Measurements from ENCODE around the gene CCDC9B.

The CCDC9B gene

DNA sequence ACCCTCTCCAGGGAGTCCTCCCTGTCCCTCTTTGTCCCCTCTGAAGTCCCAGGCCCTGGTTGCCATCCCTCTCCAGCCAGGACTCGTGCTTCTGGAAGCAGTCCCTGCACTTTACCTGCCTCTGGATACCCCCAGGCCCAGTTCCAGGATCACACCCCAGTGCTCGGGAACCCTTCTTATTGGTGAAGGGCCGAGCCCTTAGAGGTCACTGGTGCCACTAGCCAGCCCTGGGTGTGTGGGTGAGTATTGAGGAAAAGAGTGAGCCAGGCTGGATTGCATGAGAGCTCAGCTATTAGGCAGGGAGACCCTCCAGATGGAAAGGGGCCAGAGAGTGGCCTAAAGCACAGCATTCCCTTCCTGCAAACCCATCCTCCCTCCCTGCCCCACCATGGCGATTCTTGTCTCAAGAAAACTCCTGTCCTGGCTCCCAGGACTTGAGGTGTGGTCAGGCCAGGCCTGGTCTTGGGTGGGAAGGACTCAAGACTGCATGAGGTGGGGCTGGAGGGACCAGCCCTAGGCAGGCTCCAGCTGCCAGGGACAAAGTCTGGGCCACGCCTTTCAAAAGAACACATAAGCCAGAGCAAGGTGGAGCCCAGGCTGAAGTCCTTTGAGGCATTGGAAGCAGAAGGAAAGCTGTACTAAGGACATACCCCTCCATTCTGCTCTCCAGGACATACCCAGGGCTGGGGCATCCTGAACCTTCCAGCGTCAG lies 5.3 kb upstream of the CCDC9B start:
- DNase-seq (ENCODE audit: low read depth, low spot score): no peak

DNA sequence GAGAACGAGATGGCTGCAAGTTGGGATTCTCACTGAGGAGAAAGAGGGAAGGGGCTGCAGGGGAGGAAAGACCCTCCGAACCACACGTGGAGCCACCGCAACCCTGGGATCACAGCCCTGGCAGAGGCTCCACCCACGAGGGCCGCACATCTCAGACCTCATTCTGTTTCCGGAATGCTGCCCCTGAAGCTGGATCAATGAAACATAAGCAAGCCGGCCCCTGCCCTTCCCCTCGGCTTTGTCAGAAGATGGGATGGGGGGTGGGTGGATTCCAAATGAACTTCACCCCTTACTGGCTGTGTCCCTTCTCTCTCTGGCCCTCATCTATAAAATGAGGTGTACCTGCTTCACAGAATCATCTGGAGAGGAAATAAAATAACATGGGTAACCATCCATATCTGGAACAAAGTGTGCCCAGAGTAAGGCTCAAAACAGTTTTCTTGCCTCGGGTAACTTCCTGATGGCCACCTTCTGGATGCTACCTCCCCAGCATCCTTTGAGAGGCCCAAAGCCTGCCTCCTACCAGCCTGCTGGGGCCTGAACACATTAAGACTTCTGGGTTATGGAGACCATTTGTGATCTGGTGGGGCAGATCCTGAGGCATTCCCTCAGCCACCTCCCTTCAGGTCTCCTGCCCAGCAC lies 4.6 kb upstream of the CCDC9B start:
- DNase-seq (ENCODE audit: low read depth, low spot score): no peak

DNA sequence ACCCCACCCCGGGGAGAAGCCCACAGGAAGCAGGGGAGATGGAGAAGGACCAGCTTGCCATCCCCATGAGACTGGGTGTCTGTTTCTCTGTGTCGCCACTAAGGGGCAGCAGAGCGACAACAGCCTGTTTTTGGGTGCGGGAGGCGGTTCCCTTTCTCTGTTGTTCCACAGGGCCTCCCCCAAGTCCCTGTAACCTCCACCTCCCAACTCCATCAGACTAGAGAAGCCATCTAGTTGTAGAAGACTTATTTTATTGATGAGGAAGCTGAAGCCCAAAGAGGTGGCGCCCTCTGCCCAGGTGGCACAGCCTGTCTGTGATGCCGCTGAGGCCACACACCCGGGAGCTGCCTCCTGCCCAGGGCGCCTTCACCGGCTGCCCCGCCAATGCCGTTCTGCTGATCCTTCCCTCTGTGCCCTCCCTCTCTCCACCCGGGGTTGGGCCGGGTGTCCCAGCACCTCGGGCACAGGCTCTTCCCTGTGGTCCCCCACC lies 3.9 kb upstream of the CCDC9B start:
- DNase-seq (ENCODE audit: low read depth, low spot score): peak; percentile 48

DNA sequence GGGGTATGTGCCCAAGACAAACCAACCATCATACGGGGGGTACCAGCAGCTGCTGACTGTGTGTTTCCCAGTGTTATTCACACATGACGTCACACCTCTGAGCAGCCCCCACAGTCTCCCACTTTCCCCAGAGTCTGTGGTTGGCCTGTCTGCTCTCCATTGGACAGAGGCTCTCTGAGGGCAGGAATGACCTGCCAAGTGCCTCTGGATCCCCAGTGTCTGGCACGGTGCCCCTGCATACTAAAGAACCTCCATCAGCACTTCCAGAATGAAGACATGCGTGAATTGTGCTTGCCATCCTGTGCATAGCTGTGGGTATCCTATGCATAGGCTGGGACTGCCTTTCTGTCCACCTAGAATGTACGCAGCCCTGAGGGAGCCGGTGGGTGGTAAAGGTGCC lies 3.5 kb upstream of the CCDC9B start:
- no peak for DNase-seq (ENCODE audit: low read depth, low spot score)

DNA sequence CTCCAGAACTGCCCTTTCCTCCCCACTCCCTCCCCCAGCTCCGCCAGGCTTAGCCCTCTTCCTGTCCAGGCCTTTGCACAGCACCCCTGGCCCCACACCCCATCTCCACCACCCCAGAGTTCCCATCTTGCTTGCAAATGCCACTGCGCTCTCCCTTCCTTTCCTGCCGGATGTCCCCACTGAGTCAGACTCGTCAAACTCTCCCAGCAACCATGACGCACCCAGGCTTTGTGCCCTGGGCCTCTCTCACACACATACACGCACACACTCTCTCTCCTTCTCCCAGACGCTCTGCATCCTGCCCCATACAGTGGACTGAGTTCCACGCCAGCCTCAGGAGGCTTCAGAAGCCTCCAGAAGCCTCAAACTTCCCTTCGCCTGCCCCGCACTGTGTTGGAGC lies 2.8 kb upstream of the CCDC9B start:
- DNase-seq (ENCODE audit: low read depth, low spot score): no peak

DNA sequence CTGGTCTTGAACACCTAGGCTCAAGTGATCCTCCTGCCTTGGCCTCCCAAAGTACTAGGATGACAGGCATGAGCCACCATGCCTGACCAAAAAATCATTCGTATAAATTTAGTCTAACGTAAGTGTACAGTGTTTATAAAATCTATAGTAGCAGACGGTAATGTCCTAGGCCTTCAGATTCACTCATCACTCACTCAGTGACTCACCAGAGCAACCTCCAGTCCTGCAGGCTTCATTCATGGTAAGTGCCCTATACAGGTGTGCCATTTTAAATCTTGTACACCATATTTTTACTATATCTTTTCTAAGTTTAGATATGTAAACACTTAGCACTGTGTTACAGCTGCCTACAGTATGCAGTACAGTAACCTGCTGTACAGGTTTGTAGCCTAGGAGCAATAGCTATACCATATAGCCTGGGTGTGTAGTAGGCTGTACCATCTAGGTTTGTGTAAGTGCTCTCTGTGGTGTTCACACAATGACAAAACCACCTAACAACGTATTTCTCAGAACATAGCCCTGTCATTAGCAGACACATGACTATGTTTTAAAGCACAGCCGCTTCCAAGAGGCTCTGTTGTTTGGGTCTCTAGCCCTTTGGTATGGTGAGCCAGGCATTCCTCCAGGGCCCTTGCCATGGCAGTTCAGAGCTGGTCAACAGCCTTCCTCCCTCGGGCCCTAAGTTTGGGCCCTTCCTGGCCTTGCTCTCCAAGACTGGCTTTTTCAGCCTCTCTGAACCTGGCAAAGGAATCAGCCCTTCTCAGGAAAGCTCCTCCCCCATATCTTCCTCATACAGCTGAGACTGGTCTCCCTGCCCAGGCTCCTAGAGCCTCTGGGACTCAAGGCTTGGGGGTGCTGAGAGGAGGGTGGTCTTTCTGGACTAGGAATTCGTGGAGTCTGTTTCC lies 1.9 kb upstream of the CCDC9B start:
- DNase-seq (ENCODE audit: low read depth, low spot score): no peak

DNA sequence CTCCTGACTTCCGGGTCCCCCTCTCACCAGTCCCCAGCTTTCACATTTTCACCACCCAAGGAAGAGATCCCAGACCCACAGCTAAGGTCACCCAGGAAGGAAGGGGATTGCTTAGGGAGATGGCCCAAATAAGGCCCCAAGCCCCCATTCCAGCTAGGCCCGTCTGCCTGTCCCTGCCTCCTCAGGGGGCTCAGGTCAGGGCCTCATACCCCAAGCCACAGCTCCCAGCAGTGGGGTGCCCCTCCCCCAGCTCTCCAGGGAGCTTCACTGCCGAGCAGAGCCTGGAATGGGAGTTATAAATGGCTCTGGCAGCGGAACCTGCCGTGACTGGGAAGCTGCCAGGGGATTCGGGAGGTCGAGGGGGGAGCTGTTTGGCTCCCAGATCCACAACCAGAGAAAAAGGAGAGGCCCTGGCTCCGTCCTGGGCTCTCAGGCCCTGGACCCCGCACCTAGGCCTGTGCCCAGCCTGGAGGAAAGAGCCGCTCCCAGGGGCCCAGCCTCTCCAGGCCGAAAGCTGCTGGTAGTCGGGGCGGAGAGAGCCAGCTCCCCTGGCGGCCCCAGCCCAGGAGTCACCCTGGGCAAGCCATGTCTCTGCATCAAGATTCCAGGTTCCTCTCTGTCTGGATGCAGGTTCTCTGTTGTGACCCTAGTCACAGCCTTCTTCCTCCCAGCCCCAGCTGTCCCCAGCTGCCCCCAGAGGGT lies 550 bp downstream of the CCDC9B start:
- DNase-seq (ENCODE audit: low read depth, low spot score): no peak

DNA sequence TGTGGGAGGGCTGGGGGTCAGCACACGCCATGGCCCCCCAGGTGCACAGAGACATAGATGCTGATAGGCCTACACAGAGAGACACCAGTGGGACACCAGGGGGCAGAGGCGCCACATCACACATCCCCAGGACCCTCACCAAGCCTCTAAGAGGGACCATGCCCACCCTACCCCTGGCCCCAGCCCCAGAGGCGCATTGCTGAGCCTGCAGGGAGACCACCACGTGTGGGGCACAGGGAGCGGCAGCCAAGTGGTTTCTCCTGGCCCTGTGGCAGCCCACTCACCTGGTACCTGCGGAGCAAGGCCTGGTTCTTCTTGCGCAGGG lies 1.2 kb downstream of the CCDC9B start:
- no peak for DNase-seq (ENCODE audit: low read depth, low spot score)

DNA sequence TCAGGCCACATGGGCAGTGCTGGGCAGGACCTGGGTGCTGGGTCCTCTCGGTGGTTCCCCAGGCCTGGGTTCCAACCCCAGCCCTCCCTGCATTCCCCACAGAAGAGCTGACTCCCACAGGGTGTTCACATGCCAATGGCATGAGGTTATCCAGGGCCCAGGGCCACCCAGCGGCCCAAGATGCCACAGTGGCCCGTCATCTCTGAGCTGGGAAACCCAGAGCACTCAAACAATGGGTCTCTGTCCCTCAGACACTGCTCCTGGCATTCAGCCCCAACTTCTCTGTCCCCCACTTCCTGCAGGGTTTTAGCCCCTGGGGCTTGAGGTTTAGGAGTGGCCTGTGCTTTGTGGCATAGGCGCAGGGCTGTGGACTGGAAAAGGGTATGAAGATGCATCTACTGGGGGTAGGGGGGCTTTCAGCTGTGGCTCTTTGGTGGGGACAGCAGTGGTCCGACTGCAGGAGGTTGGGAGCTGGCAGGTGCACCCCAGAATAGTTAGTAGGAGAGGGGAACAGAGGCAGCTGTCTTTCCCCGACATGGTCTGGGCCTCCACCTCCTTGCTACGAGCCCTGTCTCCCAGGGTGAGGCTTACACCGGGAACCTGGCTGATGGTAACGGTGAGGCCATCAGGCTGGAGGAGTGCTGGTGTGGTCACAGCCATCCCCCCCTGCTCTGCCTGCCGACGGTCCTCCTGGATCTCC lies 1.7 kb downstream of the CCDC9B start:
- DNase-seq (ENCODE audit: low read depth, low spot score): no peak

DNA sequence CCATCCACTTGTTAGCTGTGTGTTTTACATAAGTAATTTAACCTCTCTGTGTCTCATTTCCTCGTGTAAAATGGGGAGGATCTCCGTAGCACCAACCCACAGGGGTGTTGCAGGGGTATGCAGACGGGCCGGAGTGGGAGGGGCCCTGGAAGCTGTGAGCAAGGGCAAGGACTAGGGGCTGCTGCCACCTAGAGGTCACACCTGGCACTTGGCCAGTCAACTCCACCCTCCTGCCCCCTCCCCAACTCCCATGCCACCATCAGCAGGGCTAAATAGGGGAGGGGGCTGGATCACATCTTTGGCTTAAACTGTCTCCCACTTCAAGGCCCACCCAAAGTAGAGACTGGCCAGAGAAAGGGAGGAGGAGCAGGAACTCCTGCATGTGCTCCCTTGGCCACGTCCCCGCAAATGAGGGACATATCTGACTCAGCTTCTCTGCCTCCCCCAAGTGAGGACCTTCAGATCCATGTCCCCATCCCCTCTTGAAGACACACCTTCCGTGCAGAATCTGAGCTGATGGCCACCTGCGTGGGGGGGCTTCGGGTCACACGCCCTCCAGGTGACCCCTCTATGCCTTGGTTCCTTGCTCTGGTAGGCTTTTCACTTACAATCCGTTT lies 2.6 kb downstream of the CCDC9B start:
- peak; percentile 49 for DNase-seq (ENCODE audit: low read depth, low spot score)

DNA sequence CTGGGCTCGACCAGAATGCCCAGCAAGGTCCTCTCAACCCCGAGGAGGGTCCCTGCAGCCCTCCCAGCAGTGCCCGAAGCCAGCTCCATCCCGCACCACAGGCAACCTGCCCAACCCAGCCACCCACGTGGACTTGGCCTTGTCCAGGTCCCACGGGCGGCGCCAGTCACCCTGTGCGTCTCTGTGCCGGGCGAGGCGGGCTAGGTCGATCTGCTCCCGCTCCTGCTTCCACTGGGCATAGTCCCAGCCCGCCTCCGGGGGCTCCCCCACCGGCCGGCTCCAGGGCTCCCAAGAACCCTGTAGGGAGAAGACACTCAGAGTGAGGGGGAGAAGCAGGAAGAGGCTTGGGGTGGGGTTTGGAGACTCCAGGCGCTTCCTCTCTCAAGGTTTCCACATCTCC lies 3.1 kb downstream of the CCDC9B start:
- DNase-seq (ENCODE audit: low read depth, low spot score): no peak

DNA sequence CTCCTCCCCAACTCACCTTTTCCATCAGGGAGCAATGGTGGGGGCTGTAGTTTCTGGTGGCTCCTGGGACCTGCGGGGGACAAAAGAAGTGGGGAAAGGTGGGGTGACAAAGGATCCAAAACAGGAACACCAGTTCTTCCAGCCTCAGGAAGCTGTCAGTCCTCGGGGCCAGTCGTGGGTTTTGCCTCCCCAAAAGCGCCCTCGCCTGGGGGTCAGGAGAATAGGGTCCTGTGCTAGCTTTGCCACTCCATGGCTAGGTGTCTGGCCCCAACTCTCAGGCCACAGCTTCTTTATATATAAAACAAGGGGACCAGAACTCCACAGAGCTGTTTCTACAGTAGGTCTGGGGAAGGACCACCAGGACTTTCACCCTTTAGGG lies 4.0 kb downstream of the CCDC9B start:
- DNase-seq (ENCODE audit: low read depth, low spot score): no peak

DNA sequence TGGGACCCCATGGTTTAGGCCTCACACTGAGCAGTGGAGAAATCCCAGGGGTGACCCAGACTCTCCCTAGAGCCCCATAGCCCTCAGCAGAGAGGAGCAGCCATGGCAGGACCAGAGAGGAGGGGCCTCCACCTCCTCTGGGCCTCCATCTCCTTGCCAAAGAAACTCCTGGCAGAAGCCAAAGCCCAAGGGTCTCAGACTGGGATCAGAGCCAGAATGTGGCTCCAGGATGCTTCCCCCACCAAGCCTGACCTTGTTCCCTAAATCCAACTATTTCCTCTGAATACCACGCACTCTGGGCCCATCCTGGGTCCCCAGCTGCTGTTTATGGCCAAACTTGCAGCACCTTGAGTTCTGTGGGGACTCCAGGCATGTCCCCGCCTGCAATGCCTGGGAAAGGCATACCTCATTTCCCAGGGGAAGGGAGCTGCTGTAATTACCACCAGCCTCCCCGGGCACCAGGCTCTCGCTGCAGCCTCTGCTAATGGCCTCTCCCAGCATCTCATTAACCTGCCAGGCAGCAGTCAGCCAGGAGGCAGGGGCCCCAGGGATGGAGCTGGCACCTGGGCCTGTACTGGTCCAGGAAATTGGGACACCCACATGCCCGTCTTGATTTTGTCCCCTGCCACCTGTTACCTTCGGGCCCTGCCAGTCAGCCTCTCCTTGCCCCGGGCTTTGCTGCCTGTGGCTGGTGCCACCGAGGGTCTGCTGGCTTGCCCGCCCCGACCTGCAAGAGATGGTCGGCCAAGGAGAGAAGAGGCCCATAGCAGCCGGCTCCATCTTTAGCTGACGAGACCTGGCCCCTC lies 4.6 kb downstream of the CCDC9B start:
- DNase-seq (ENCODE audit: low read depth, low spot score): no peak

DNA sequence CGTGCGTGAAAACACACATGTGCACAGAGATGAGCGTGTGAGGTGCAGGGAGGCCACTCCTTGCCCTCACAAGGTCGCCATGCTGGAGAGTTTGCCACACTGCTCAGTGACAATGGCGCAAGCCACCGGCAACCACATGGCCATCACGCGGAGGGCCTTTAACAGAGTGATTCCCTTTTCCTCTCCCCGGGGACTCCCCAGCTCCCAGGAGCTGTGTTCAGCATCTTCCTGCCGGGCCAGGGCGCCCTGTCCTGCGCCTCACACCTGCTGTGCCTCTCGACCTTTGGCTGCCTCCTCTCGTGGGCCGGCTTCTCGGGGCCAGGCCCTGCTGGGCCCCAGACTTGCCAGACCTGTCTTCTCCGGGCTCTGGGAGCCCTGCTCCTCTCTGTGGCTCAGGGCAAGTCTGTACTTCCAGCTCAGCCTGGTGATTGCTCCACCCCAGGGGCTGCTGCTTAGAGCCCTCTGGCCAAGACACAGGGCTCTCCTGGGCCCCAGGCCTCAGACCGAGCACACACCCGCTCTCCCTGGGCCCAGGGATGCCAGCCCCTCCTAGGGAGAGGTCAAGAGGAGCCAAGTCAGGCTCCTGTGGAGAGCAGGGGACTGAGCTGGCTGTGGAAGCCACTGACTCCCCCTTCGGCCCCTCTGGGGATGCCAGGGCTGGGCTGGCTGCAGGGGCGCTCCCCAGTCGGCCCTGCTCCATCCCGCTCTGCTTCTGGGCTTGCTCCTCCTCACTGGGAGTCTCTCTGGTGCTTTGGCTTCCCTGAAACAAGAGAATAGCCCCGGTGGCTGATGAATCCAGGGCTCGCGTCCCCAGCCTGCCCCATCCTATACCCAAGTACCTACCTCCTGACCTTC lies 5.6 kb downstream of the CCDC9B start:
- no peak for DNase-seq (ENCODE audit: low read depth, low spot score)

DNA sequence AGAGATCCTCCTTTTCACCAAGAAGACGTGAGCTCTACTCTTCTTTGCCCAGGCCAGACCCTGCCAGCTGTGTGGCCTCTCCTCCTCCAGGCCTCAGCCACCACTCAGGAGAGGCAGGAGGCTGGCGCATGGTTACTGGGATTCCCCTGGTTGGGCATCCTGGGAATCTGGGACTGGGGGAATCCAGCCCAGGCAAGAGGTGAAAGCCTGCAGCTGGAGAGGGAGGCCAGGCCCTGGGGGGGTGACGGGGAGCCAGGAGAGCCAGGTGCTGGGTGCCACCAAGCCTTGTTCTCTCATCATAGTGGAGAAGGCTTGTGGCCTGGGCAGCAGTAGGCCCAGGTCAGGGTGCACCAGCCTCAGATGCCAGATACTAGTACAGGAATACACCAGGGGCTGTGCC lies 6.2 kb downstream of the CCDC9B start:
- DNase-seq (ENCODE audit: low read depth, low spot score): no peak

DNA sequence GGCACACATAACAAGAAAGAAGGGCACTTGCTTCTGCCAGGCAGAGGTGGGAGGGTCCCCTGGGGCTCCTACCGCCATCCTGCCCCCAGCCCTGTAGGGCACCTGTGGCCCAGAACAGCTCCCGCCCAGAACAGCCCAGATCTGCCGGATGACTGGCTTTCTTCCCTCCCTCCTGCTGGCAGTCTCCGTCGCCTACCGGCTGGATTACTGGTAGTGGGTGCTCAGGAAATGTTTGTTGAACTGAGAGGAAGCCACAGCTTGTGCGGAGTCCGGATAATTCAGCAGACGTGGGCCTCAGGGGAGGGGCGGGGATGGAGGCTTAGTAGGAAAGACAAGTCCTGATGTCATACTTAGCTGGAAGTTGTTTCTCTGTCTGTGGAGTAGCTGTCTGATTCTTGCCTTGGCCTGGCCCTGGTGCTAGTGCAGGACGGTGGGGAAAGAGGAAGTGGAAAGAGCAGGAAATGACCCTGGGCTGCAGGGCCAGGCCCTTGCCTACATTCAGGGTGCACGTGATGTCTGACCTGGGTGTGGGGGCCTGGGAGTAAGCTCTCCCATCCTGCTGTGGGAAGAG lies 6.7 kb downstream of the CCDC9B start:
- no peak for DNase-seq (ENCODE audit: low read depth, low spot score)

DNA sequence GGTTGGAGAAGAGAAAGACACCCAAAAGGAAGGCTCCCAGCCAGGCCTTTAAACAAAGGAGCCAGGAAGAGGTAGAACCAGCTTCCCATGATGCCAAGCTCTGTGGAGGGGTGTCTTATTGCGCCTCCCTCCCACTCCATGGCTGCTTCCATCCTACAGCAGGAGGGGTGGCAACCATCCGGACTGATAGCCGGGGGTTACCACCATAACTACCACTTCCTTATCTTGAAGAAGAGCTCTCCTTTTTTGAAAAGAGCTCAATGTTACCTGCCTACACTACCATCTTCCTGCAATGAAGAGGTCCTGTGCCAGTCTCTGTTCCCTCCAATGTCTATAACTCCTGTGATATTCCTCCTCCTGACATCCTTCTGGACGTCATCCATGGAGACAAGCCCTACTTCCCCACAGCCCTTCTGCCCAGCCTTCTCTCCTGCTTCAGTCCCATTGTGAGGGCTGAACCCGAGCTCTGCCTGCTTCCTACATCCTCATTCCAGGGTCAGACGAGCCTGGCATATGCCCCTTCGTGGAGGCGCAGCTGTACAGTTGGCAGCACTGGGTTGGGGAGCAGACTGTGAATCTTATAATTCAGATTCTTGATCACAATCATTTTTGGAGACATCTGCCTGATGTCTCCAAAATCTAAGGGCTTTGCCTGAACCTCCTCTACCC lies 8.5 kb downstream of the CCDC9B start:
- no peak for DNase-seq (ENCODE audit: low read depth, low spot score)

DNA sequence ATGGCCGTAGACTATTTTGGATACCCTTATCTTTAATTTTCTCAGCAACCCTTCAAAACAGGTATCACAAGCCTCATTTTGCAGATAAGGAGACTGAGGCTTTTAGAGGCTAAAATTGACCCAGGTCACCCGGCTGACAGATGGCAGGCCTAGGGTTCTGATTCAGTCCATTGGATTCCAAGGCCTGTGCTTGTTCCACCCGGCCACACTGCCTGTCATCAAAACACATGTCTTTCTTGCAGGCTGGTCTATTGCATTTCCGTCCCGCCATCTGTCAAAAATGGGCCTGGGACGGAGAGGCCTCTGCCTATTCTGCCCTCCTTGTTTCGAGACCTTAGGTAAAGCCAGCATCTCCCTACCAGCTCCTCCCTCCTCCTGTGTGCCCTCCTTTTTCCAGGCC lies 9.1 kb downstream of the CCDC9B start:
- no peak for DNase-seq (ENCODE audit: low read depth, low spot score)
